SKM-1 (cell line): Measurements from ENCODE around the gene NDUFA1.
A peak's percentile ranks its signal among the peaks of the same experiment; 100 is the strongest.
"Not testable (repeated sequence)": the region's sequence is repeated elsewhere in the genome, so short reads cannot be mapped to it uniquely, and the experiment has no call there.

ENCODE experiments used
- DNase-seq: peaks from one replicate; lab custom pipeline; 2025; ENCODE audit not compliant: unreplicated experiment; lab: John Stamatoyannopoulos, UW

The NDUFA1 gene

DNA sequence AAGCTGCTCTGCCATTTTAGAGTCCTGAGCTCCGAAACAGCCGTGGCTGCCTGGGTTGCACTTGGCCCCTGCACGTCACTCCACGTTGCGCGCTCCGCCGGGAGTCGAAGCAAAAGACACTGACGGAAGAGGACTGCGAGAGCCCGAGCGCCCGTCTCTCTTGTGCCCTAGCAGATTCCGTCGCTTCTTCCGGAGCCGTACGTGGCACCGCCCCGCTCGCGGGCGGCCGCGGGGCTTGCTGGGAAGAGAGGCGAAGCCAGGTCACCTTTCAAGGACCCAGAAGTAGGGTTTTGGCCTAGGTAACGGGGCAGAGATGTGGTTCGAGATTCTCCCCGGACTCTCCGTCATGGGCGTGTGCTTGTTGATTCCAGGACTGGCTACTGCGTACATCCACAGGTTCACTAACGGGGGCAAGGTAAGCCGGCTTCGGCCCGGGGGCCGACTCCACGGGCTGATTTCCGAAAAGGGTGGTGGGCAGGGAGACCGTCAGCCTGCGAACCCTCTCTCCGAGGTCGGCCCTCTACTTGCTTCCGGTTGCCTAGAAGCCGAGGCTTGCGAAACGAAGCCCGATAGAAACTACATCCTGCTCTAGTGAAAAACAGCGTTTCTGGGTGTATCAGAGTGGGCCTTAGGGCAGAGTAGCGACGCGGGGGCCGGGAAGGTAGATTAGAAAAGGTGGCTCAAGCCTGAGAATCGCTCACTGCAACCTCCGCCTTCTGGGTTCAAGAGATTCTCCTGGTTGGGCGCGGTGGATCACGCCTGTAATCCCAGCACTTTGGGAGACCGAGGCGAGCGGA lies at the start of gene NDUFA1, which contains the start of gene RNF113A:
NDUFA1 (plus strand) TSS at position 234 of the 797 bp plus-strand sequence; CDS start at position 314, 80 bp downstream.
RNF113A (minus strand) TSS at position 135 of the 797 bp plus-strand sequence; CDS start at position 15, 120 bp downstream.
- peak; percentile 55 for DNase-seq

DNA sequence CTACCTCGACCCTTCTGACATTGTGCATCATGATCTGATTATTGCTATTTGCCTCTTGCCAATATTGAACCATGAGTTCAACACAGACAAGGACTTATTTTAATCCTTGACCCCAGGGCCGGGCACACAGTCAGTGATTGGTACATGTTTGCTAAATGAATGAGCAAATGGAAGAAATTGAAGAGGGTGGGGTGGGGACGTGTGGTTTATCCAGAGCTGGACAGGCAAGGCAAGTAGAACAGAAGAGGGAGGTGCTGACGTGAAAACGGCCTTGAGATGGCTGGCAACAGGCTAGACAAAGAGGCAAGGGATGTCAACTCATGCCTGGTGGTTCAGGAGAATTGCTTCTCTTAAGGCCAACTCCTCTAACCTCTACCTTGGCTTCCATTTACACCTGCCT lies 47.4 kb upstream of the NDUFA1 start:
- not testable (repeated sequence) for DNase-seq

DNA sequence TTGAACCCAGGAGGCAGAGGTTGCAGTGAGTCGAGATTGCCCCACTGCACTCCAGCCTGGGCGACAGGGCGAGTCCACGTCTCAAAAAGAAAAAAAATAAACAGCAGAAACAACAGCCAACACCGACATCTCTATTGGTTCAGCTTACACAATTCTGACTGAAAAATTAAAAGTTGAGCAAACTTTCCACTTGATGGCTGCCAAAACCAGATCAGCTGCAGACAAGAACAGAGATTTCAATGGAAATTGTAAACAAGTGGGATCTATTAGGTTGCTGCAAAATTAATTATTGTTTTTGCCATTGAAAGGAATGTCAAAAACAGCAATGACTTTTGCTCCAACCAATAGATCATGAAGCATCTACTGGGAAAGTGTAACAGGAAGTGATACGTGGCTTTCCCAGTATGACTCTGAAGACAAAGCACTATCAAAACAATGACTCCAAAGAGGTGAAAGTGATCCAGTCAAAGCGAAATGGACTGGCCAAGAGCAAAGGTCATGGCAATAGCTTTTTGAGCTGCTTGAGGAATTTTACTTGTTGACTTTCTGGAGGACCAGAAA lies 45.2 kb upstream of the NDUFA1 start:
- DNase-seq = no peak

DNA sequence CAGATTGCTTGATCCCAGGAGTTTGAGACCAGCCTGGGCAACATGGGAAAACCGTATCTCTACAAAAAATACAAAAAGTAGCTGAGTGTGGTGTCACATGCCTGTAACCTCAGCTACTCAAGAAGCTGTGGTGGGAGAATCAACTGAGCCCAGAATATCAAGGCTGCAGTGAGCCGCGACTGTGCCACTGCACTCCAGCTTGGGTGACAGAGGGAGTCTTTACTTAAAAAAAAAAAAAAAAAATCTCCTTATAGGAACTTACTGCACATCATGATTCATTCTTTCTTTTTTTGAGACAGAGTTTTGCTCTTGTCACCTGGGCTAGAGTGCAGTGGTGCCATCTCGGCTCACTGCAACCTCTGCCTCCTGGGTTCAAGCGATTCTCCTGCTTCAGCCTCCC lies 43.2 kb upstream of the NDUFA1 start:
- no peak for DNase-seq

DNA sequence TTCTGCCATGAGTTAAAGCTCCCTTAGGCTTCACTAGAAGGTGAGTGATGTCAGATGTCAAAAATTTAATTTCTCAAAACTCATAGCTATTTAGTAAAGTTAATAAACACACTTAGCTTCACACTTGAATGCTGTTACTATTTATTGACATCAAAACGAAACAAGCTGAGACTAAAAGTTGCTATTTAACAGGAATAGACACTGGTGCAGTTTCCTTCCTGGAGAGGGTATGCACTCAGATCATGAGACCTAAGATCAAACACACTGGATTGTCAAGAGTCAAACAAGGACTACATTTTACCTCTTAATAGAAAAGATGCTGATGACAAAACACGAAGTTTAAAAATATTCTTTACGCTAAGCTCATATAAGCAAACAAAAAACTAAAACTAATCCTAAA lies 37.7 kb upstream of the NDUFA1 start:
- DNase-seq = no peak

DNA sequence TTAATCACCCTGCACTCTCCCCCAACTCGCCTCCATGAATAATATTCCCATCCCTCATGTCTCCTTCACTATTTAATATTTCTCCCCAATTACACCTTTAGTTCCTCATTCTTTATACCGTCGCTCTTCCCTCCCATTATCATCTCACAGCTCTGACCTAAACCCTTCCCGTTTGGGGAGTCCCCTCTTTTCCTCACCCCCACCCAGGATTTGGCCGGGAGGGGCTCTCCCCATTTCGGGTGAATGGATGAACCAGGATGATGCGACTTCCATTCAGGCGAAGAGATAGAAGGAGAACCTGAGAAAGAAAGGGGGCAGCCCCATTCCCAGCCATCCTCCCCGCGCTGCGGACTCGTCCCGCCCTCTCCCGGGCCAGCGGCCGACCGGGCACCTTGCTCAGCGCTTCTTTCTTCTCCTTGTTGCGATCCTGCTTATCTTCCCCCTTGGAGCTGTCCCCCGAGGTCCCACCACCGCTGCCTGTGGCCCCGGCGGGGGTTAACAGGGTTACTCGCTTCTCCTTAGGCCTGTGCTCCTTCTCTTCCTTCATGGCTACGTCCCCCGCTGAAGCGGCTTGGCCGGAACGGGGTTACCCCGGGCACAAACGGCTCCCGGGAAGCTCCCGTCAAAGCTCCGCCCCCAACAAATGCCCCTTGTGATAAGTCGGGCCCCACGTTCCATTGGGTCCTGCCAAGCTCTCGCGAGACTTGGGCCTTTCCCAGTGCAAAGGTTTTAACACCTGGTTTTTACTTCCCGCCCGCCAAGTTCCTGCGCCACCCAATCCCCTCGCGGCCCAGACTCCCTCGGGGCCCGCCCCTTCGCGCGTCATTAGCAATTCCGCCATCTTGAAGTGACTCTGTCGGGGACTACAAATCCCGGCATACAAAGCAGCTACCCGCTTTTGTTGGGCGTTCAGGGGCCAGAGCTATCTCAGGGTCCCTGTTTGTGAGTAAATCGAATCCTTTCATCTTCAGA lies 19.0 kb upstream of the NDUFA1 start, which contains the start of gene UPF3B:
UPF3B (minus strand) TSS at position 582 of the 972 bp plus-strand sequence; CDS start at position 547, 35 bp downstream.
- DNase-seq = peak; percentile 87

DNA sequence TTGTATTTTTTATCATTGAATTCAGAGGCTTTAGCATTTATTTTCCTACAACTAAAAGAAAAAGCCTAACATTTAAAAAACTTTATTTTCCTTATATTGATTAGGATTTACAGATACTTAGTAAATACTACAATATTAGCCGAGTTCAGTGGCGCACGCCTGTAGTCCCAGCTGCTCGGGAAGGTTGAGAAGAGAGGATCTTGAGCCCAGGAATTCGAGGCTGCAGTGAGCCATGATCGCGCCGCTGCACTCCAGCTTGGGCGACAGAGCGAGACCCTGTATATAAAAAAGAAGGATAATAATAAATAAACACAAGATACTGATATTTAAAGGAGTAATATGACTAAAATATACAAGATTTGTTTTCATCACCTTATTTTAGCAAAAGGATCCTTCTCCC lies 18.2 kb upstream of the NDUFA1 start:
- no peak for DNase-seq

DNA sequence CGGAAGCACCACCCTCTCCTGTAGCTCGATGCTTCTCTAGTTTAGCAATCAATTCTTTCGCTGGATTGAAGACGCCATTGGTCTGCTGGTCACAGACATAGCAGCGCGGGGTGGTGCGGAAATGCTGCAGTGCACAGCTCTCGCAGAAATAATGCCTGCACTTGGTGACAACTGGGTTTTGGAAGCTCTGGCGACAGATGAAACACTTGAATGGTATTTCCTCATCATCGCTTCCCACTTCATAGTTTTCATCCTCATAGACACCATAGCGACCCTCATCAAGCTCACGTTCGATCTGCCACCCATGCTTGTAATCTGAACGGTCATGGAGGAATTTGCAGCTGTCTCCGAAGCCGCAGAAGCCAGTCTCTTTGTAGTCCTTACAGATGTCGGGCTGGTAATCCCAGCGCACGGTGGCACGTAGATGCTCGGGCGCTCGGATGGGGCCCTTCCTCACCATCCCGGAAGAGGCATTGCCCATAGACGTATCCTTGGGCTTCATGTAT lies 953 bp upstream of the NDUFA1 start:
- DNase-seq = no peak

DNA sequence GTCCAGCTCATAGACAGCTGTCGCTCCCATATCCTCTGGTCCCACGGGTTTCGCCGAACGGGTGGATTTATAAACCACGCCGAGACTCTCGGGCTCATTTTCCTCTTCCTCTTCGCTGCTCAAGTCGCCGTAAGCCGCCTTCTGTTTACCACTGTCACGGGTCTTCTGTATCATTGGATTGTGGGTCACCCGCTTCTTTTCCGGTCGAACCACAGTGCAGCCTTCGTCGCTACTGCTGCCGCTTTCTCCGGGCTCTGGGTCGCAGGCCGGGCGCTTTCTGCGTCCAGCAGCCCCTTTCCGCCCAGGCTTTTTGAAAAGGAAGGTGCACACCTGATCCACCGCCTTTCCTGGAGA lies 410 bp upstream of the NDUFA1 start:
- no peak for DNase-seq

DNA sequence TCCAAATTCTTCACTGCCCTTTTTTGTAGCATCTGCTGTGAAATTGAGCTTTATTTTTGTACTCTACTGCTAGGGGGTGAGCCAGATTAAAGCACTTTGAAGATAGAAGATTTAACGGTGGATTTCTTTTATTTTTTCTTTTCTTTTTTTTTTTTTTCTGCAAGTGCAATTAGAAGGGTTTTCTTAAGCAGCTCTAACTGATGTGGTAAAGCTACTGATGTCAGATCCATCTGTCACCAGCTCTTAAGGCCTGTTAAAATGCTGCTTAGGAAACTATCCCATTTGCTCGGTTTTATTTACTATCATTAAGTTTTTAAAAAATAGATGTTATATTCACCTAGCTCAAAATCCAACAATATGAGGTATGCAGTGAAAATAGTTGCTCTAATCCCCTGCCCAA lies 7.1 kb downstream of the NDUFA1 start:
- DNase-seq = no peak

DNA sequence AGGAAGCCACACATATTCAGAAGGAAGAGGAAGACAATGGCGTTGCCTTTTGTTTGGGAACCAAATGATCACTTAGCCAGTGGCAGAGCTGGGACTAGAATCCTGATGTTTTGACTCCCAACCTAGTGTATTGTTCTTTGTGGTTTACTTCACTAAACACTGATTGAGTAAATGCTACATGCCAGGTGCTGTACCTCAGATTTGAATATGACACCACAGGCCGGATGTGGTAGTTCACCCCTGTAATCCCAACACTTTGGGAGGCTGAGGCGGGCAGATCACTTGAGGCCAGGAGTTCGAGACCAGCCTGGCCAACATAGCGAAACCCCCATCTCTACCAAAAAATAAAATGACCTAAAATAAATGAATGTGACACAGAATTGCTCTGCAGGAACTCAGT lies 8.4 kb downstream of the NDUFA1 start:
- DNase-seq = no peak

DNA sequence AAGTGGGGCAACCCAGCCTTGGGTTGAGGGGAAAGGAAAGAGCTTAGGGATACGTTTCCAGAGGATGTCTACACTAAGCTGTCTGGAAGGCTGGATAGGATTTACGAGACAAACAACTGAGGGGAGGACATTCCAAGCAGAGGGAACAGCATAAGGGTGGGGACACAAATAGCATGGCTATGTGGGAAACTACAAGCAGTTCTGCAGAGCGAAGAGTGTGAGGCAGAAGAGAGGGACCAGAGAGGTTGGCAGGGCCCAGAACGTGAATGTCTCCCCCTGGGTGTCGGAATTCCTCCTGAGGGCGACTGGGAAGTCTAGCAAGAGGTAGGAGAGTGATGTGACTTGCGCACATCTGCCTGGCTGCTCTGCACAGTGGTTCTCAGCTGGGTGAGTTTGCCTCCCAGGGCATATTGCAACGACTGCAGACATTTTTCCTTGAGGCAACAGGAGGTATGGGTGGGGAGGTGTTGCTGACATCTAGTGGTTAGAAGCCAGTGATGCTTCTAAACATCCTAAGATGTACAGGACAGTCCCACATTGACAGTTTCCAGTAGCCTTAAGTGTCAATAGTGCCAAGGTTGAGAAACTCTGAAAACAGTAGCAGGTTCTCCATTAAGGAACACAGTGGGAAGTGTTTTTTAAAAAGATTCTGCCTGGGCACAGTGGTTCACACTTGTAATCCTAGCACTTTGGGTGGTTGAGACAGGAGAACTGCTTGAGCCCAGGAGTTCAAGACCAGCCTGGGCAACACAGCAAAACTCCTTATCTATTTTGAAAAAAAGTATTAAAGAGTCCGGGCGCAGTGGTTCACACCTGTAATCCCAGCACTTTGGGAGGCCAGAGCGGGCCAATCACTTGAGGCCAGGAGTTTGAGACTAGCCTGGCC lies 9.2 kb downstream of the NDUFA1 start:
- peak; percentile 4 for DNase-seq

DNA sequence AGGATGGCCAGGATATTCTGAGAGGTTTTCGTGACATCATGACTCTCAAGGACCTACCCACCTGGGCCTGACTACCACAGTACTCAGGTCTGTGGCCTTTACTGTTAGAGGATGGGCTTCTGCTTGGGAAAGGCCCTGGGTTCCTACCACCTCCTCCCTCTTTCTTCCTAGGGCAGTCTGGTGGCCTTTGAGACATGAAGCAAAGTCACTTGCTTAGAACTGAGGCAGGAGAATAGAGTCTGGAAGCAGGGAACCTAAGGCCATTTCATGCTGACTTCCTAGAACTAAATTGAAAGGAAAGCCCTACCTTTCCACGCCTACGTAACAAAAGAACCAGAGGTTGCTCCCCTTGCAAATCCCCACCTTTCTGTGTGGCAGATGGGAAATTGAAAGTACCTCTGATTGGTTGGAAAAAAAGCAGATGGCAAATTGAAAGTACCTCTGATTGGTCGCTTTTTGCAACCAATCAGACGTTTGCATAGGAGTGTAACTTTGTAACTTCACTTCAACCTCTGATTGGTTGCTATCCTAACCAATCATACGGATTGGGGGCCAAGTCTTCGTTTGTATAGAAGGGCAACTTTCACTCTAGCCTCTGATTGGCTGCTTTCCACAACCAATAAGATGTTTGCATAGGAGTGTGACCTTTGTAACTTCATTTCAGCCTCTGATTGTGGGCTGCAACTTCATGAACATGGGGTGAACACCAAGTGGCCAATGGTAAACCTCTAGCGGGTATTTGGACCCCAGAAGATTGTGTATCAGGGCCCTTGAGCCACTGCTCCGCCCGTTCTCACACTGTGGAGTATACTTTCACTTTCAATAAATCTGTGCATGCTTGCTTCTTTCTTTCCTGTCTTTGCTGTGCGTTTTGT lies 14.2 kb downstream of the NDUFA1 start:
- no peak for DNase-seq

DNA sequence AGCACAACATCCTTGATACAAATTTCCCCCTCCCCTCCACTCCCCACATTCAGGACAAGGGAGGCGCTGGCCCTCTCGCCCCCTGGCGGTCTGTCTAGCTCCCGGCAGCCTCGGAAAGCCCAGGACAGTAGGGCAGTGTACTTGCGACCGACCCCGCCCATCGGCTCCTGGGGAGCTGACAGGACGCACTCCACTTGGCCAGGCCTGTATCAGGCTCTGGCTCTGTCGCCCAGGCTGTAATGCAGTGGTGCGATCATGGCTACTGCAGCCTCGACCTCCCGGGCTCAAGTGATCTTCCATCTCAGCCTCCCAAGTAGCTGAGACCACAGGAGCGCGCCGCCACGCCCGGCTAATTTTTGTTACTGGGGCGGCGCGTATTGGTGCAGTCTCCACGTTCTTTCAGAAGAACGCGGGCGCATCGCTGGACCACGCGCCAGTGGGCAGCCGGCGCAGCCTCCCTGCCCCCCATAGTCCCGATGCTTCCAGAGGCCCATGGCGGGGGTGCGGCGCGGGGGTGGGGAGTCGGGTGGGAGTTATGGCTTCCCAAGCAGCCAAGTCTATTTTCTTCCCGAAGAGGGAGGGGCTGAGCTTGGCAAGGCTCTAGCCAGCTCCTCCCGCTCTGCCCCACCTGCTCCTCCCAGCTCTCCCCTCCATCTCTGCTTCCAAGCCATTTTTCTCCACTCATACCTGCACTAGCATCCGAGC lies 16.2 kb downstream of the NDUFA1 start:
- peak; percentile 6 for DNase-seq

DNA sequence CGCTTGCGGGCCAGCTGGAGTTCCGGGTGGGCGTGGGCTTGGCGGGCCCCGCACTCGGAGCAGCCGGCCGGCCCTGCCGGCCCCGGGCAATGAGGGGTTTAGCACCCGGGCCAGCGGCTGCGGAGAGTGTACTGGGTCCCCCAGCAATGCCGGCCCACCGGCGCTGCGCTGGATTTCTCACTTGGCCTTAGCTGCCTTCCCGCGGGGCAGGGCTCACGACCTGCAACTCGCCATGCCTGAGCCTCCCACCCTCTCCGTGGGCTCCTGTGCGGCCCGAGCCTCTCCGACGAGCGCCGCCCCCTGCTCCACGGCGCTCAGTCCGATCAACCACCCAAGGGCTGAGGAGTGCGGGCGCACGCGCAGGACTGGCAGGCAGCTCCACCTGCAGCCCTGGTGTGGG lies 19.0 kb downstream of the NDUFA1 start:
- not testable (repeated sequence) for DNase-seq

DNA sequence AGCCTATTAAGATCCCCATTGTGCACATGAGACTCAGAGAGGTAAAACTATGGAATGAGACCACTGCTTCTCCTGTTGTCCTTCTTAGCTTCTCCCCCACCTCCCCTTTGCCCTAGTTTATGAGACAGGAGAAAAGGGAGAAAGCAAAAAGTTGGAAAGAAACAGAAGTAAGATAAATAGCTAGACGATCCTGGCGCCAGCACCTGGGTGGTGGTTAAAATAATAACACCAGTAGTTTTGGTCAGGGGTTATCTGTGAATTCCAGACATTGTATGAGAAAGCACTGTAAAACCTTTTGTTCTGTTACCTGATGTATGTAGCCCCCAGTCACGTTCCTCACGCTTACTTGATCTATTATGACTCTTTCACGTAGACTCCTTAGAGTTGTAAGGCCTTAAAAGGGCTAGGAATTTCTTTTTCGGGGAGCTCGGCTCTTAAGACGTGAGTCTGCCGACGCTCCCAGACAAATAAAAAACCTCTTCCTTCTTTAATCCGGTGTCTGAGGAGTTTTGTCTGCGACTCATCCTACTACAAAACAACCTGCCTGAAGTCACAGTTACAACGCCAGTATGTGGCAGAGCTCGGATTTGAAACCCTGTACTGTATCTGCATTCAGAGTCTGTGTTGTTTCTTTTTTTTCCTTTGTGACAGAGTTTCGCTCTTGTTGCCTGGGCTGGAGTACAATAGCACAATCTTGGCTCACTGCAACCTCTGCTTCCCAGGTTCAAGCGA lies 20.5 kb downstream of the NDUFA1 start:
- not testable (repeated sequence) for DNase-seq

DNA sequence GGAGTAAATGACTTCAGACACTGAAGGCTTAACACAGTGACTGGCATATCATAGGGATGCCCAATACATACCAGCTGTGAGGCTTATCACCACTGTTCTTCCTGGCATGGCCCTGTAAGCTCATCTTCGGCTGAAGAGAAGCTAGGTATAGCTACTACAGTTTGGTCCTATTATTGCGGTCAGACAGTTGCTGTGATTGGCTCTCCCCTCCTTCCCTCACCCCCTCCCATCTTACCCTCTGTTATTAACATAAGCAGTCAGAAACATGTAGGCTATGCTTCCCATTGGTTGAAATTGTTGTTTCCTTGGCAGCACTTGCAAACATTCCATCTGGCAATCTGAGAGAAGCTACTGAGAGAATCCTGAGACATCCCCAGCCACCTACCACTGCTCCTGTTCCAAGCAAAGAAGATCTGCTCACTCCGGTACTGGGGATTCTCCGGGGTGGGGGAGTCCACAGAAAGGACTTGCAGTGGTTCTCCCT lies 24.3 kb downstream of the NDUFA1 start, which contains the start of gene AKAP14:
AKAP14 (plus strand) TSS at position 51 of the 484 bp plus-strand sequence. CDS start 7,331 bp downstream, outside the sequence.
- no peak for DNase-seq

DNA sequence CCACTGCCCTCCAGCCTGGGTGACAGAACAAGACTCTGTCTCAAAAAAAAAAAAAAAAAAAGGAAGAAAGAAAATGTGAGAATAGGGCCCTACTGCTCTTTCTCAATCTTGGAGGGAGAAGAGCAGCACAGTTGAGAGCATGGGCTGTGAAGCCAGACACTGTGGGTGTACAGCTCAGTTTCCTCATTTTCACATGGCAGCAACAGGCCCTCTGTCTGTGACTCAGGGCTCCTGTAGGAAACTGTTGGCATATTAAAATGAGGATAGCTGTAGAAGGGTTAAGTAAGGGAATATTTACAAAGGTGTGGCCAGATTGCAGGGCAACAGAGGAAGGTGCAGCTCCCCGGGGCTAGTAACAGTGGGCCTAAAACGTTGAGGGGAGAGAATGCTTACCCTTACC lies 27.5 kb downstream of the NDUFA1 start:
- DNase-seq = peak; percentile 45
